MM.1S (cell line): ENCODE data around the gene GJE1.

ENCODE experiments used
- CTCF ChIP-seq: fragments of 300-600 bp; sonication (generic); IDR thresholded peaks from 2 replicates; pipeline ENCODE4 v1.5.1; 2016; ENCODE audit warnings: antibody characterized with exemption, low read length, mixed read lengths
- EZH2 ChIP-seq: fragments of 300-600 bp; sonication (generic); optimal IDR thresholded peaks from 2 replicates; pipeline ENCODE3; 2017; ENCODE audit warnings: low read depth, mild to moderate bottlenecking, antibody characterized with exemption, low read length, mixed read lengths
- EZH2phosphoT487 ChIP-seq: fragments of 300-600 bp; sonication (generic); IDR thresholded peaks from 2 replicates; pipeline ENCODE4 v1.6.1; 2018; ENCODE audit warnings: antibody characterized with exemption, low read length

- TF ChIP-seq EZH2 (no peak), CTCF (peak; percentile 86), EZH2phosphoT487 (no peak)
Measured at GRCh38 chr6:142146828-142147662, 14.3 kb downstream of the GJE1 start, which contains the start of the genes NMBR and VTA1.
